A673 (cell line): ENCODE results near the gene HMOX2.

Source experiments
- EZH2 ChIP-seq: fragments of 200-600 bp; sonication (generic); IDR thresholded peaks from 2 replicates; pipeline ENCODE4 v1.6.1; 2017; ENCODE audit warnings: borderline replicate concordance, low read depth, mild to moderate bottlenecking, mixed read lengths, antibody characterized with exemption, low read length; ENCODE audit not compliant: poor library complexity, severe bottlenecking
- TF ChIP-seq, protein P1 (sequence below): fragments of 300-800, 200-600 bp; sonication (generic); conservative IDR thresholded peaks from 2 replicates; pipeline ENCODE4 v1.5.1; 2017; ENCODE audit warnings: low read depth, mild to moderate bottlenecking, antibody characterized with exemption, low read length, moderate library complexity, mixed read lengths

DNA sequence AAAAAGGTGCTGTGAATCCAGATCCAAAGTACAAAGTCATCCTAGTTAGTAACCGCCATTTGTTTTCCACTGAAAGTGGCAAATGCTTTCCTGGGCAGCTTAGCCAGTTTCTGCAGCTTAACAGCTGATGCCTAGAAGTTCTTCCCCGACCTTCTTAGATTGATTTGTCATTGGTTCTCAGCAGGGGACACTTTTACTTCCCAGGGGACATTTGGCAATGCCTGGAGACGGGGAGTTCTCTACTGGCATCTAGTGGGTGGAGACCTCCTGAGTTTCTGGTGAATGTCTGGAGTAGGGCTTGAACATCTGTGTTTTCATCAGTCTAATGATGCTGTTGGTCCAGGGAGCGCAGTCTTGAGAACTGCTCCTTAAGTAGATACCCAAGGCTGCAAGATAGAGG lies 43.0 kb upstream of the HMOX2 start:
- TF ChIP-seq, protein P1, sequence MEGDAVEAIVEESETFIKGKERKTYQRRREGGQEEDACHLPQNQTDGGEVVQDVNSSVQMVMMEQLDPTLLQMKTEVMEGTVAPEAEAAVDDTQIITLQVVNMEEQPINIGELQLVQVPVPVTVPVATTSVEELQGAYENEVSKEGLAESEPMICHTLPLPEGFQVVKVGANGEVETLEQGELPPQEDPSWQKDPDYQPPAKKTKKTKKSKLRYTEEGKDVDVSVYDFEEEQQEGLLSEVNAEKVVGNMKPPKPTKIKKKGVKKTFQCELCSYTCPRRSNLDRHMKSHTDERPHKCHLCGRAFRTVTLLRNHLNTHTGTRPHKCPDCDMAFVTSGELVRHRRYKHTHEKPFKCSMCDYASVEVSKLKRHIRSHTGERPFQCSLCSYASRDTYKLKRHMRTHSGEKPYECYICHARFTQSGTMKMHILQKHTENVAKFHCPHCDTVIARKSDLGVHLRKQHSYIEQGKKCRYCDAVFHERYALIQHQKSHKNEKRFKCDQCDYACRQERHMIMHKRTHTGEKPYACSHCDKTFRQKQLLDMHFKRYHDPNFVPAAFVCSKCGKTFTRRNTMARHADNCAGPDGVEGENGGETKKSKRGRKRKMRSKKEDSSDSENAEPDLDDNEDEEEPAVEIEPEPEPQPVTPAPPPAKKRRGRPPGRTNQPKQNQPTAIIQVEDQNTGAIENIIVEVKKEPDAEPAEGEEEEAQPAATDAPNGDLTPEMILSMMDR = no peak
- no peak for TF ChIP-seq EZH2
